ENCODE data around the gene CNTN4.

Gene CNTN4

GRCh38 chr3:2921903-2922302, 823.2 kb downstream of the CNTN4 start:
- no peak overlapping the region for H3K4me3 ChIP-seq (ENCODE audit: low read depth, low read length)
- no peaks in the 10 kb centered on the region for H3K27me3 ChIP-seq (ENCODE audit: insufficient read depth, low read depth, severe bottlenecking)
- no peaks in the 10 kb centered on the region for H3K9me3 ChIP-seq (ENCODE audit: severe bottlenecking)
- no peaks in the 10 kb centered on the region for H3K36me3 ChIP-seq
- H3K27ac ChIP-seq: no peak overlapping the region
- TF ChIP-seq, protein P1, sequence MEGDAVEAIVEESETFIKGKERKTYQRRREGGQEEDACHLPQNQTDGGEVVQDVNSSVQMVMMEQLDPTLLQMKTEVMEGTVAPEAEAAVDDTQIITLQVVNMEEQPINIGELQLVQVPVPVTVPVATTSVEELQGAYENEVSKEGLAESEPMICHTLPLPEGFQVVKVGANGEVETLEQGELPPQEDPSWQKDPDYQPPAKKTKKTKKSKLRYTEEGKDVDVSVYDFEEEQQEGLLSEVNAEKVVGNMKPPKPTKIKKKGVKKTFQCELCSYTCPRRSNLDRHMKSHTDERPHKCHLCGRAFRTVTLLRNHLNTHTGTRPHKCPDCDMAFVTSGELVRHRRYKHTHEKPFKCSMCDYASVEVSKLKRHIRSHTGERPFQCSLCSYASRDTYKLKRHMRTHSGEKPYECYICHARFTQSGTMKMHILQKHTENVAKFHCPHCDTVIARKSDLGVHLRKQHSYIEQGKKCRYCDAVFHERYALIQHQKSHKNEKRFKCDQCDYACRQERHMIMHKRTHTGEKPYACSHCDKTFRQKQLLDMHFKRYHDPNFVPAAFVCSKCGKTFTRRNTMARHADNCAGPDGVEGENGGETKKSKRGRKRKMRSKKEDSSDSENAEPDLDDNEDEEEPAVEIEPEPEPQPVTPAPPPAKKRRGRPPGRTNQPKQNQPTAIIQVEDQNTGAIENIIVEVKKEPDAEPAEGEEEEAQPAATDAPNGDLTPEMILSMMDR (IDR thresholded peaks at IDR 0.05; ENCODE audit: low read depth, low read length): no peak
- no peak for DNase-seq

- DNase-seq: no peak
- no peak overlapping the region for H3K27ac ChIP-seq
Measured at GRCh38 chr3:2923390-2923789, 824.7 kb downstream of the CNTN4 start.

DNA sequence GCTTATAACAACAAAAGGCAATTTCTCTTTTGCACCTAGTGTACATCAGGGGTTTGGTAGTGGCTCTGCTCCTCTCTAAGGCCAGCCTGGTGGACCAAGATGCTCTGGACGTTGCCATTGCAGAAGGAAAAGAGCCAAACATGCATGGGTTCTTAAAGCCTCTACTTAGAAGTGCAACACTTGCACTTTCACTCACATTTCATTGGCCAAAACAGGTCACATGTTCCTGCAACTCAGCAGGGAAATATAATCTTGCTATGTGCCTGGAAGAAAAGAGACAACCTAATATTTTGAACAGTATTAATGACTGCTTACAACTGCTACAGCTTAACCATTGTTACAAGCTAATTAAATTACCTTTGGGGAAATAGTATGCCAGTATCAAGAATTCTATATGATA, 828.6 kb downstream of the CNTN4 start:
- no peak overlapping the region for H3K27ac ChIP-seq
- no peaks in the 10 kb centered on the region for H3K9me3 ChIP-seq (ENCODE audit: severe bottlenecking)
- H3K4me3 ChIP-seq (ENCODE audit: low read depth, low read length): no peak overlapping the region
- no peak for DNase-seq
- no peaks in the 10 kb centered on the region for H3K27me3 ChIP-seq (ENCODE audit: insufficient read depth, low read depth, severe bottlenecking)
- no peaks in the 10 kb centered on the region for H3K36me3 ChIP-seq
- TF ChIP-seq, protein P1 (IDR thresholded peaks at IDR 0.05; ENCODE audit: low read depth, low read length): no peak

More at GRCh38 chr3:2923390-2923789, 824.7 kb downstream of the CNTN4 start:
- Histone ChIP-seq H3K36me3 (no peaks in the 10 kb centered on the region), H3K9me3 (ENCODE audit: severe bottlenecking) (no peaks in the 10 kb centered on the region), H3K4me3 (ENCODE audit: low read depth, low read length) (no peak overlapping the region), H3K27me3 (ENCODE audit: insufficient read depth, low read depth, severe bottlenecking) (no peaks in the 10 kb centered on the region)
- TF ChIP-seq, protein P1 (IDR thresholded peaks at IDR 0.05; ENCODE audit: low read depth, low read length): no peak

DNA sequence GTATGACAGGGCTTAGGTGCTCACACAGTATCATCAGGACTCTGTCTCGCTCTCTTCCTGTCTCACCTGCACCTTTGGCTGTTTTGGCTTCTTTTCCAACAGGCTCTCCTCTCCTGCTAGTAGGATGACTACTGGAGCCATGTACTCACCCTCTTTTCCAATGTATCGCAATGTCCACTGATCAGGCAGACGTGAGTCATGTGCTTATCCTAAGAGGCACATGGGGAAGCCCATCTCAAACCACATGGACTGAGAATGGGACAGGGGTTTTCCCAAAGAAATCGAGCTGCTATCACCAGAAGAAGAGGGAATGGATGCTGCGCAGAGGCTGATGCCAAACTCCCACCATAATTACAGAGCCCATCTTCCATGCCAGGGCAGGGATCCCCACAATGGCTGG, 830.9 kb downstream of the CNTN4 start:
- H3K27me3 ChIP-seq (ENCODE audit: insufficient read depth, low read depth, severe bottlenecking): no peaks in the 10 kb centered on the region
- TF ChIP-seq, protein P1 (IDR thresholded peaks at IDR 0.05; ENCODE audit: low read depth, low read length): no peak
- no peak overlapping the region for H3K27ac ChIP-seq
- DNase-seq: no peak
- H3K9me3 ChIP-seq (ENCODE audit: severe bottlenecking): no peaks in the 10 kb centered on the region
- no peaks in the 10 kb centered on the region for H3K36me3 ChIP-seq
- no peak overlapping the region for H3K4me3 ChIP-seq (ENCODE audit: low read depth, low read length)

DNA sequence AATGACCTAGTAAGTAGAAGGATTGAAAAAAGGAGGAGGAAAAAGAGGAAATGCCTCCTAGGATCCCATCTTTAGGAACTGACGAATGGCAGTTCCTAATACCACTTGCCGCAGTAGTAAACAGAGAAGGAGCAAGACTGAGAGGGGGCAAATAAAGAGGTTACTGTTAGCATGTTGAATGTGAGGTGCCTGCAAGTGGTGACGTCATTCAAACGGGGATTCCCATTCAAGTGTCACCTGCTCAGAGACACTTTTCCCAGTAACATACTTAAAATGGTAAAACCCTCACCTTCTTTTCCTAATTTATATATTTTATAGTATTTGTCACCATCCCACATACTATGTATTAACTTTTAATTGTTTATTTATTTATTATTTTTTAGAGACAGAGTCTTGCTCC, 832.6 kb downstream of the CNTN4 start:
- Histone ChIP-seq H3K4me3 (ENCODE audit: low read depth, low read length) (no peak overlapping the region), H3K36me3 (no peaks in the 10 kb centered on the region), H3K27me3 (ENCODE audit: insufficient read depth, low read depth, severe bottlenecking) (no peaks in the 10 kb centered on the region), H3K9me3 (ENCODE audit: severe bottlenecking) (no peaks in the 10 kb centered on the region), H3K27ac (no peak overlapping the region)
- no peak for DNase-seq
- TF ChIP-seq, protein P1 (IDR thresholded peaks at IDR 0.05; ENCODE audit: low read depth, low read length): no peak

- no peak overlapping the region for H3K4me3 ChIP-seq (ENCODE audit: low read depth, low read length)
- no peaks in the 10 kb centered on the region for H3K27me3 ChIP-seq (ENCODE audit: insufficient read depth, low read depth, severe bottlenecking)
- H3K36me3 ChIP-seq: no peaks in the 10 kb centered on the region
- TF ChIP-seq, protein P1 (IDR thresholded peaks at IDR 0.05; ENCODE audit: low read depth, low read length): no peak
- no peaks in the 10 kb centered on the region for H3K9me3 ChIP-seq (ENCODE audit: severe bottlenecking)
- no peak for DNase-seq
- H3K27ac ChIP-seq: no peak overlapping the region
Measured at GRCh38 chr3:2934541-2934940, 835.9 kb downstream of the CNTN4 start.
